DOHH2 (cell line): ENCODE measurements around the gene OR4E1.

Experiments used
- EZH2phosphoT487 ChIP-seq: fragments of 200-600 bp; sonication (generic); IDR thresholded peaks from 2 replicates; pipeline ENCODE4 v1.6.1; 2017; ENCODE audit warnings: borderline replicate concordance, mild to moderate bottlenecking, antibody characterized with exemption, low read length, moderate library complexity, mixed read lengths
- TF ChIP-seq, protein P1 (sequence below): fragments of 200-600 bp; sonication (generic); IDR thresholded peaks from one replicate; pipeline ENCODE4 v1.5.1; 2014; ENCODE audit warnings: antibody characterized with exemption, mild to moderate bottlenecking, low read depth, low read length; ENCODE audit not compliant: poor library complexity, severe bottlenecking

DNA sequence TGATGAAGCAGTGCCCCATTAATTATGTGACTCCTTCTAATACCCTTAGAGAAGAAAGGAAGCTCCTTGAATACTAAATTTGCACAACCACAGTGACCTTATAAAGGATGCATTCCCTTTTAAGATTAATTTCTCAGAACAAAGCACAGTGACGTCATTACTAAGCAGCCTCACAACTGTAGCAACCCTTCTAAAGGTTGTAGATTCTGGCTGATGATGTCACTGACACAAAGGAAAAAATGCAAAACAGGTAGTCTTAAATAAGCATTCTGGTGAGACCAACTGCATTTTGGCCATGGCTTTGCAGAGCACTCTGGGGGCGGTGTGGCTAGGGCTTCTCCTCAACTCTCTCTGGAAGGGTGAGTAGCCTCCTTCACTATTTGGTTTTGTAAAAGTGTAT, 38.4 kb upstream of the OR4E1 start:
- TF ChIP-seq, protein P1, sequence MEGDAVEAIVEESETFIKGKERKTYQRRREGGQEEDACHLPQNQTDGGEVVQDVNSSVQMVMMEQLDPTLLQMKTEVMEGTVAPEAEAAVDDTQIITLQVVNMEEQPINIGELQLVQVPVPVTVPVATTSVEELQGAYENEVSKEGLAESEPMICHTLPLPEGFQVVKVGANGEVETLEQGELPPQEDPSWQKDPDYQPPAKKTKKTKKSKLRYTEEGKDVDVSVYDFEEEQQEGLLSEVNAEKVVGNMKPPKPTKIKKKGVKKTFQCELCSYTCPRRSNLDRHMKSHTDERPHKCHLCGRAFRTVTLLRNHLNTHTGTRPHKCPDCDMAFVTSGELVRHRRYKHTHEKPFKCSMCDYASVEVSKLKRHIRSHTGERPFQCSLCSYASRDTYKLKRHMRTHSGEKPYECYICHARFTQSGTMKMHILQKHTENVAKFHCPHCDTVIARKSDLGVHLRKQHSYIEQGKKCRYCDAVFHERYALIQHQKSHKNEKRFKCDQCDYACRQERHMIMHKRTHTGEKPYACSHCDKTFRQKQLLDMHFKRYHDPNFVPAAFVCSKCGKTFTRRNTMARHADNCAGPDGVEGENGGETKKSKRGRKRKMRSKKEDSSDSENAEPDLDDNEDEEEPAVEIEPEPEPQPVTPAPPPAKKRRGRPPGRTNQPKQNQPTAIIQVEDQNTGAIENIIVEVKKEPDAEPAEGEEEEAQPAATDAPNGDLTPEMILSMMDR: no peak
- no peak for TF ChIP-seq EZH2phosphoT487
